Trophoblast cell (in vitro differentiated cells and primary cell): ENCODE data around the gene NIPA2.
A peak's percentile ranks its signal among the peaks of the same experiment; 100 is the strongest.

ENCODE experiments used
- DNase-seq, 2 donors: peaks; one replicate each; pipeline ENCODE4 v3.0.0-alpha.2; 2016
- H2AFZ ChIP-seq: 2 replicates; pipeline ENCODE4 v1.6.1; 2013; ENCODE audit warnings: low read length, moderate library complexity, mild to moderate bottlenecking; ENCODE audit not compliant: insufficient read depth, poor library complexity
- H2AK5ac ChIP-seq: 2 replicates; pipeline ENCODE4 v1.6.1; 2013; ENCODE audit warnings: mild to moderate bottlenecking, low read length
- H2BK120ac ChIP-seq: 2 replicates; pipeline ENCODE4 v1.6.1; 2013; ENCODE audit warnings: low read length, mild to moderate bottlenecking, moderate library complexity; ENCODE audit not compliant: insufficient read depth, poor library complexity
- H2BK12ac ChIP-seq: 2 replicates; pipeline ENCODE4 v1.6.1; 2013; ENCODE audit warnings: mild to moderate bottlenecking, low read length, moderate library complexity
- H2BK5ac ChIP-seq: 2 replicates; pipeline ENCODE4 v1.6.1; 2013; ENCODE audit warnings: low read length, low read depth, moderate library complexity, mild to moderate bottlenecking; ENCODE audit not compliant: poor library complexity
- H3K14ac ChIP-seq: 2 replicates; pipeline ENCODE4 v1.6.1; 2013; ENCODE audit warnings: mild to moderate bottlenecking, low read length
- H3K18ac ChIP-seq: 2 replicates; pipeline ENCODE4 v1.6.1; 2013; ENCODE audit warnings: mild to moderate bottlenecking, low read length
- H3K23ac ChIP-seq: 2 replicates; pipeline ENCODE4 v1.6.1; 2013; ENCODE audit warnings: low read length
- H3K27ac ChIP-seq: 2 replicates; pipeline ENCODE4 v1.5.1; 2013; ENCODE audit warnings: low read depth, mild to moderate bottlenecking, inconsistent platforms, low read length, moderate library complexity
- H3K27me3 ChIP-seq: 2 replicates; pipeline ENCODE4 v1.6.1; 2013; ENCODE audit warnings: inconsistent platforms, mild to moderate bottlenecking, low read length, moderate library complexity; ENCODE audit not compliant: insufficient read depth
- H3K36me3 ChIP-seq, 2 experiments: 1 replicate in 1 of 2; 2 replicates in 1 of 2; pipeline ENCODE4 v1.6.1; 2013; ENCODE audit warnings: low read length in 2 of 2, mild to moderate bottlenecking in 2 of 2, moderate library complexity in 1 of 2; ENCODE audit not compliant: insufficient read depth in 2 of 2, control insufficient read depth in 1 of 2
- H3K4ac ChIP-seq: 2 replicates; pipeline ENCODE4 v1.6.1; 2013; ENCODE audit warnings: low read depth, mild to moderate bottlenecking, low read length, moderate library complexity
- H3K4me1 ChIP-seq, 2 experiments: 1 replicate in 1 of 2; 2 replicates in 1 of 2; pipeline ENCODE4 v1.6.1; 2013; ENCODE audit warnings: low read length in 2 of 2, mild to moderate bottlenecking in 2 of 2, moderate library complexity in 1 of 2; ENCODE audit not compliant: insufficient read depth in 2 of 2, control insufficient read depth in 1 of 2
- H3K4me2 ChIP-seq: 2 replicates; pipeline ENCODE4 v1.6.1; 2013; ENCODE audit warnings: inconsistent platforms, mild to moderate bottlenecking, low read length, moderate library complexity
- H3K4me3 ChIP-seq: 2 replicates; pipeline ENCODE4 v1.5.1; 2013; ENCODE audit warnings: mild to moderate bottlenecking, low read depth, low read length, inconsistent platforms
- H3K79me1 ChIP-seq: one replicate; pipeline ENCODE4 v1.6.1; 2013; ENCODE audit warnings: low read length
- H3K79me2 ChIP-seq: 2 replicates; pipeline ENCODE4 v1.6.1; 2013; ENCODE audit warnings: low read length, mild to moderate bottlenecking; ENCODE audit not compliant: control insufficient read depth, insufficient read depth, poor library complexity
- H3K9ac ChIP-seq: 2 replicates; pipeline ENCODE4 v1.6.1; 2013; ENCODE audit warnings: mild to moderate bottlenecking, low read length
- H3K9me3 ChIP-seq: 2 replicates; pipeline ENCODE4 v1.6.1; 2013; ENCODE audit warnings: low read depth, mild to moderate bottlenecking, control low read depth, inconsistent platforms, low read length; ENCODE audit not compliant: insufficient read depth
- H4K12ac ChIP-seq: 2 replicates; pipeline ENCODE4 v1.6.1; 2013; ENCODE audit warnings: low read depth, mild to moderate bottlenecking, low read length, moderate library complexity
- H4K8ac ChIP-seq: 2 replicates; pipeline ENCODE4 v1.6.1; 2013; ENCODE audit warnings: low read depth, mild to moderate bottlenecking, low read length, moderate library complexity
- H4K91ac ChIP-seq: one replicate; pipeline ENCODE4 v1.6.1; 2013; ENCODE audit warnings: low read depth, mild to moderate bottlenecking, low read length, moderate library complexity
- WGBS: extraction: QIAGEN DNeasy Blood & Tissue Kit; methylation state at CpG from one replicate; pipeline ENCODE4 v1.1.7; 2013; ENCODE audit warnings: missing lambda C conversion rate; ENCODE audit not compliant: insufficient read length, insufficient coverage; ENCODE audit errors: extremely low coverage; 5-methylcytosine and 5-hydroxymethylcytosine counted together

Gene NIPA2

DNA sequence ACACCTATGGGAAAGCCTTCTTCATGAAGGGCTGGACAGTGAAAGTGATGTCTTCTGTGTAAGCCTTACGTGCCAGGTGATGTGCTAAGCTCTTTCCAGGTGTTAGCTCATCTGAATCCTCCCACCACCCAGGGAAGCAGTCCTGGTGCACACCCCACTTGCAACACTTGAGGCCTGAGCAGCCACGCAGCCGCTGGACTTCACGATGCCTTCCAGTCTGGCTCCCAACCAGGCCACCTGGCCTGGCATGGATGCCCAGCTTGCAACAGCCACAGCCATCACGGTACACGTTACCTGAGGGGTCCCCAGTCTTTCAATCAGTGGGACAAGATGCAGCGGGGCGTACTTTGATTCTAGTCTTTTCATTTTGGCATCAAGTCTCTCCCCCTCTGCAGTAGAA lies 35.8 kb downstream of the NIPA2 start:
- no CpG with 5 or more reads among the region's 8 CpGs for WGBS
- peaks cover 2% of the 10 kb centered on the region for H3K9me3 ChIP-seq
- H3K23ac ChIP-seq = no peak overlapping the region

GRCh38 chr15:22874966-22875365 lies 36.5 kb downstream of the NIPA2 start:
- H2AK5ac ChIP-seq = no peak overlapping the region
- H2BK5ac ChIP-seq = no peak overlapping the region
- no peaks in the 10 kb centered on the region for H3K27me3 ChIP-seq
- H3K9me3 ChIP-seq = peaks cover 2% of the 10 kb centered on the region
- DNase-seq = no peak
- no CpG with 5 or more reads among the region's 7 CpGs for WGBS
- no peak overlapping the region for H3K27ac ChIP-seq
- H3K9ac ChIP-seq = no peak overlapping the region
- no peak overlapping the region for H3K23ac ChIP-seq
- no peak overlapping the region for H3K14ac ChIP-seq
- peaks cover 14 to 15% of the 10 kb centered on the region in 2 experiments for H3K4me1 ChIP-seq
- no peak overlapping the region for H2BK12ac ChIP-seq
- no peak overlapping the region for H2AFZ ChIP-seq
- no peak overlapping the region for H3K4me3 ChIP-seq
- H3K79me2 ChIP-seq = no peaks in the 10 kb centered on the region
- no peak overlapping the region for H2BK120ac ChIP-seq
- H4K91ac ChIP-seq = no peak overlapping the region
- H4K12ac ChIP-seq = no peak overlapping the region
- H3K79me1 ChIP-seq = peaks cover 4% of the 10 kb centered on the region
- no peak overlapping the region for H3K4ac ChIP-seq
- H3K18ac ChIP-seq = no peak overlapping the region
- H3K4me2 ChIP-seq = no peak overlapping the region
- H3K36me3 ChIP-seq = peaks cover 38 to 52% of the 10 kb centered on the region in 2 experiments
- no peak overlapping the region for H4K8ac ChIP-seq

More for the DNA sequence above, 35.8 kb downstream of the NIPA2 start:
- H3K18ac ChIP-seq = no peak overlapping the region
- no peak overlapping the region for H2BK5ac ChIP-seq
- H3K9ac ChIP-seq = no peak overlapping the region
- H3K27ac ChIP-seq = no peak overlapping the region
- no peak overlapping the region for H4K91ac ChIP-seq
- no peak overlapping the region for H2BK120ac ChIP-seq
- no peaks in the 10 kb centered on the region for H3K27me3 ChIP-seq
- H3K4me3 ChIP-seq = no peak overlapping the region
- no peak overlapping the region for H2BK12ac ChIP-seq
- peak overlapping the region; percentile 9 for H4K12ac ChIP-seq
- H3K4ac ChIP-seq = no peak overlapping the region
- H3K4me1 ChIP-seq = peaks cover 14 to 15% of the 10 kb centered on the region in 2 experiments
- peaks cover 37 to 52% of the 10 kb centered on the region in 2 experiments for H3K36me3 ChIP-seq
- H2AK5ac ChIP-seq = peak overlapping the region; percentile 15
- H3K14ac ChIP-seq = peak overlapping the region; percentile 6
- H3K4me2 ChIP-seq = no peak overlapping the region
- no peaks in the 10 kb centered on the region for H3K79me2 ChIP-seq
- DNase-seq = no peak
- peaks cover 4% of the 10 kb centered on the region for H3K79me1 ChIP-seq
- no peak overlapping the region for H2AFZ ChIP-seq
- H4K8ac ChIP-seq = no peak overlapping the region

DNA sequence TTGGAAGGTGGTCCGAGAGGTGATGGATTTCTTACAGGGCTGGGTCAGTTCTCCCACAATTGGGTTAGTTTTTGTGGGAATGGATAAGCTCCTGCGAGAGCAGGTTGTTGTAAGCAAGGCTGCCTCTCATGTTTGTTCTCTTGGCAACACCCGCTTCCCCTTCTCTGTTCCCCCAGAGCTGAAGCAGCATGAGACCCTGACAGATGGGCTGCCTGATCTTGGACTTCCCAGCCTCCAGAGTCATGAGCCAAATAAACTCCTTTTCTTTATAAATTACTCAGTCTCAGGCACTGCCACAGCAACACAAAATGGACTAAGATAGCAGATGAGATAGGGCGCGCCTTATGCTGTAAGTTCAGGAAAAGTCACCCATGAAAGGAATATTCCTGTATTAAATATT lies 38.7 kb downstream of the NIPA2 start:
- H3K9me3 ChIP-seq = peaks cover 2% of the 10 kb centered on the region
- no peak overlapping the region for H3K9ac ChIP-seq
- no peak overlapping the region for H3K27ac ChIP-seq
- H3K18ac ChIP-seq = no peak overlapping the region
- H3K4me3 ChIP-seq = no peak overlapping the region
- no peak overlapping the region for H3K14ac ChIP-seq
- H2AK5ac ChIP-seq = no peak overlapping the region
- no peak overlapping the region for H2BK5ac ChIP-seq
- H3K23ac ChIP-seq = no peak overlapping the region
- H3K79me1 ChIP-seq = peaks cover 4% of the 10 kb centered on the region
- no peaks in the 10 kb centered on the region for H3K79me2 ChIP-seq
- H3K4me1 ChIP-seq = peaks cover 14 to 15% of the 10 kb centered on the region in 2 experiments
- H3K4me2 ChIP-seq = no peak overlapping the region
- H4K12ac ChIP-seq = no peak overlapping the region
- H4K91ac ChIP-seq = no peak overlapping the region
- no peak overlapping the region for H2BK120ac ChIP-seq
- H3K36me3 ChIP-seq = peaks cover 45 to 59% of the 10 kb centered on the region in 2 experiments
- no peak overlapping the region for H4K8ac ChIP-seq
- H3K4ac ChIP-seq = no peak overlapping the region
- no peak overlapping the region for H2BK12ac ChIP-seq
- no peak for DNase-seq
- WGBS = no CpG with 5 or more reads among the region's 5 CpGs
- H2AFZ ChIP-seq = no peak overlapping the region
- no peaks in the 10 kb centered on the region for H3K27me3 ChIP-seq

- H4K12ac ChIP-seq = no peak overlapping the region
- no peaks in the 10 kb centered on the region for H3K79me2 ChIP-seq
- peaks cover 2% of the 10 kb centered on the region for H3K9me3 ChIP-seq
- H3K79me1 ChIP-seq = peaks cover 4% of the 10 kb centered on the region
- no peak overlapping the region for H2AFZ ChIP-seq
- no peak overlapping the region for H3K4me3 ChIP-seq
- DNase-seq = no peak
- no peak overlapping the region for H2BK12ac ChIP-seq
- H3K4me1 ChIP-seq = peaks cover 14% of the 10 kb centered on the region in 2 experiments
- H3K36me3 ChIP-seq = peaks cover 50 to 62% of the 10 kb centered on the region in 2 experiments
- no peak overlapping the region for H3K4me2 ChIP-seq
- H3K23ac ChIP-seq = no peak overlapping the region
- no peaks in the 10 kb centered on the region for H3K27me3 ChIP-seq
- no peak overlapping the region for H2BK120ac ChIP-seq
- H3K4ac ChIP-seq = no peak overlapping the region
- H3K27ac ChIP-seq = no peak overlapping the region
- no peak overlapping the region for H3K18ac ChIP-seq
- no peak overlapping the region for H2BK5ac ChIP-seq
- no peak overlapping the region for H4K91ac ChIP-seq
- WGBS = no CpG with 5 or more reads among the region's 8 CpGs
- no peak overlapping the region for H4K8ac ChIP-seq
- H2AK5ac ChIP-seq = no peak overlapping the region
- no peak overlapping the region for H3K9ac ChIP-seq
- no peak overlapping the region for H3K14ac ChIP-seq
Observed at GRCh38 chr15:22877607-22878006, 39.1 kb downstream of the NIPA2 start.
